Stomach (tissue), 4 donors: ENCODE results near the gene ELL2.

ENCODE experiments used
- CTCF ChIP-seq, 7 experiments: fragments of 450-650 bp in 4 of 7; fragments of 200-600 bp in 3 of 7; sonication (generic) in 3 of 7; IDR thresholded peaks; one replicate each; pipeline ENCODE4 v1.5.1; 2016 to 2019; ENCODE audit warnings: antibody characterized with exemption in 7 of 7, control low read depth in 2 of 7, mild to moderate bottlenecking in 1 of 7
- POLR2AphosphoS5 ChIP-seq, 3 donors: sonication (generic); formaldehyde crosslinking; IDR thresholded peaks; one replicate each; pipeline ENCODE4 v1.6.1; 2016; ENCODE audit warnings: antibody characterized with exemption in 3 of 3

- TF ChIP-seq CTCF (IDR thresholded peaks at IDR 0.05) (no peak), POLR2AphosphoS5 (IDR thresholded peaks at IDR 0.05) (no peak)
Observed at GRCh38 chr5:95918421-95919006, 43.1 kb downstream of the ELL2 start.
